GM12864 (cell line): ENCODE measurements around the gene TNIP1.

ENCODE experiments used
- DNase-seq: peaks from one replicate; pipeline ENCODE4 v3.0.0-alpha.2; 2011; ENCODE audit warnings: low read depth
- H3K4me3 ChIP-seq: 2 replicates; pipeline ENCODE4 v1.5.1; 2011; ENCODE audit warnings: mild to moderate bottlenecking, low read depth, low read length, control low read depth
- CTCF ChIP-seq: IDR thresholded peaks from 2 replicates; pipeline ENCODE4 v1.5.1; 2011; ENCODE audit warnings: low read depth, mild to moderate bottlenecking, moderate library complexity, low read length, control low read depth, inconsistent platforms; ENCODE audit errors: missing control alignments

The TNIP1 gene

GRCh38 chr5:151078490-151079262 is 2.2 kb downstream of the TNIP1 start:
- TF ChIP-seq CTCF = no peak
- no peak for DNase-seq
- H3K4me3 ChIP-seq = peak overlapping the region; percentile 89

GRCh38 chr5:151077967-151078366 is 2.9 kb downstream of the TNIP1 start:
- TF ChIP-seq CTCF = no peak
- no peak for DNase-seq
- H3K4me3 ChIP-seq = peak overlapping the region; percentile 89

GRCh38 chr5:151077419-151077818 is 3.4 kb downstream of the TNIP1 start:
- no peak for TF ChIP-seq CTCF
- no peak for DNase-seq
- H3K4me3 ChIP-seq = peak overlapping the region; percentile 89

GRCh38 chr5:151076616-151077015 is 4.2 kb downstream of the TNIP1 start:
- TF ChIP-seq CTCF = no peak
- peak overlapping the region; percentile 21; the same call in 1 of the 2 replicates for H3K4me3 ChIP-seq
- DNase-seq = no peak

GRCh38 chr5:151075698-151076331 is 5.0 kb downstream of the TNIP1 start:
- DNase-seq = no peak
- no peak for TF ChIP-seq CTCF
- peak overlapping the region; percentile 5; the same call in 1 of the 2 replicates for H3K4me3 ChIP-seq

GRCh38 chr5:151074557-151074956 is 6.3 kb downstream of the TNIP1 start:
- no peak overlapping the region for H3K4me3 ChIP-seq
- TF ChIP-seq CTCF = no peak
- no peak for DNase-seq
